HG03460 (cell line): ENCODE measurements around the gene PRUNE2.
A peak's percentile ranks its signal among the peaks of the same experiment; 100 is the strongest.

Source experiments
- ATAC-seq: cut with Tn5 transposase; IDR thresholded peaks from one replicate; pipeline ENCODE4 v1.9.1; 2021; ENCODE audit not compliant: unreplicated experiment

The PRUNE2 gene

GRCh38 chr9:76737154-76737902, 168.6 kb downstream of the PRUNE2 start:
- ATAC-seq, result no peak

GRCh38 chr9:76734716-76735115, 171.2 kb downstream of the PRUNE2 start:
- no peak for ATAC-seq

DNA sequence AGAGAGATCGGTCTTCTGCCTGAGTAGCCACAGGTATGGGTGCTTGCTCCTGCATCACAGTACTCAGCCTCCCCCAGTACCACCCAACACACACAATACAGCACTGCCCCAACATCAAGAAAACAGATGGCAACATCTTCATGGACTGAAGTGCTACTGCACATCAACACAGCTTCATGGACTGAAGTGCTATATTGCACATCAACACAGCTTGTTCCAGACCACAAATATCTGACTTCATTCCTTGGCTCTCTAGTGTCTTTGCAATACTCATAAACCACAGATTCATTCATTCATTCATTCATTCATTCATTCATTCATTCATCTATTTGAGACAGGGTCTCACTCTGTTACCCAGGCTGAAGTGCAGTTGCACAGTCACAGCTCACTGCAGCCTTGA, 172.8 kb downstream of the PRUNE2 start:
- no peak for ATAC-seq

GRCh38 chr9:76732341-76732958, 173.5 kb downstream of the PRUNE2 start:
- ATAC-seq, result no peak

- no peak for ATAC-seq
Observed at GRCh38 chr9:76730801-76731200, 175.1 kb downstream of the PRUNE2 start.

- no peak for ATAC-seq
Observed at GRCh38 chr9:76729980-76730737, 175.8 kb downstream of the PRUNE2 start.

- ATAC-seq, result no peak
Observed at GRCh38 chr9:76729116-76729515, 176.8 kb downstream of the PRUNE2 start.

DNA sequence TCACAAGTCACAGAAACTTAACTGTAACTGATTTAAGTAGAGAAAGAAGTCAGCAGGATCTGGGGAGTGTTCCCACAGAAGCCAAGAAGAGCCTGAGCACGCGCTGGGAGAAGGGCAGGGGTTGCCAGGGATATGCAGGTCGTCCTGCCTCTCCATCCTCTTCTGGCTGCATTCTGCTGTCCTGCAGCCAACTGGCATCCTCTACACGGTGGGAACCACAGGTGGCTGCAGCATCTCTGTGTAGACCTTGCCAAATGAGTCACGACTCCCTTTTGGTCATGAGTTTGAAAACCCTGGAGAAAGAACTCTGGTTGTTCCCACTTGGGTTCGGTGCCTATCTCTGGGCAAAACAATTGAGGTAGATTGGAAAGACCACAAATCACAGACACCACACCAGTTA, 180.0 kb downstream of the PRUNE2 start:
- ATAC-seq, result no peak

GRCh38 chr9:76725011-76725546, 180.8 kb downstream of the PRUNE2 start:
- ATAC-seq, result no peak

- ATAC-seq, result no peak
Observed at GRCh38 chr9:76720245-76720644, 185.7 kb downstream of the PRUNE2 start.

DNA sequence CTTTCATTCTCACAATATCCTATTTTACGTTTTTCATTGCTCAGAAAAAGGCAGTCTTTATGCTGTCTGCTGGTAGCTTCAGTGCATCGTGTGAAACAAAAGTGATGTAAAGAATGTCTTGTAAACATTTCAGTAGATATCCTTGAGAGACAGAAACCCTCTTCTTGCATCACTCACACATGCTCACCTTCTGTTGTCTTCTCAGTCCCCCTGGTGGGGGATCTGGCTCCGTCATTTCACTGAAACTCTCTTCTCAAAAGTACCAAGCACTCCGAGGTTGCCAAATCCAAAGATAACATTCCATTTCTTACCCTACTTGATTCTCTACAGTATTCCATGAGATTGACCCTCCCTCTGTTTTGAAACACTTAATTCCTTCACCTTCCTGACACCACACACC, 187.7 kb downstream of the PRUNE2 start:
- ATAC-seq, result no peak

- no peak for ATAC-seq
Observed at GRCh38 chr9:76717613-76718012, 188.3 kb downstream of the PRUNE2 start.

DNA sequence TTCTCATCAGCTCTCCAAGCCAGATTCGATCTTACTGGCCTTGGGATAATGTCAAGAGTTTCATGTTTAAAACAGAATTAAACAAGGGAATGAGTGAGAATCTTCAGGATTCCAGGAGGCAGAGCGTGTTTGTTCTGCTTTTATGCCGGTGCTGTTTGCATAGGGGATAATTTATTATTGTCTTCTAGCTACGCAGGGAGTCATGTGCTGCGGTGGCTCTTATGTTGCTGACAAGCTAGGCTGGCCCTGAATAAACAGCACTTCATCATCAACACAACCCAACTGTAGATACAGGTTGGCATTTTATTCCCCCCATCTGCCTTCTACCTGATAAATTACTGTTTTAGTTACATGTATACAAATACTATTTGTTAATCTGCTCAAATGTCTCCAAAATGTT, 188.7 kb downstream of the PRUNE2 start:
- no peak for ATAC-seq

DNA sequence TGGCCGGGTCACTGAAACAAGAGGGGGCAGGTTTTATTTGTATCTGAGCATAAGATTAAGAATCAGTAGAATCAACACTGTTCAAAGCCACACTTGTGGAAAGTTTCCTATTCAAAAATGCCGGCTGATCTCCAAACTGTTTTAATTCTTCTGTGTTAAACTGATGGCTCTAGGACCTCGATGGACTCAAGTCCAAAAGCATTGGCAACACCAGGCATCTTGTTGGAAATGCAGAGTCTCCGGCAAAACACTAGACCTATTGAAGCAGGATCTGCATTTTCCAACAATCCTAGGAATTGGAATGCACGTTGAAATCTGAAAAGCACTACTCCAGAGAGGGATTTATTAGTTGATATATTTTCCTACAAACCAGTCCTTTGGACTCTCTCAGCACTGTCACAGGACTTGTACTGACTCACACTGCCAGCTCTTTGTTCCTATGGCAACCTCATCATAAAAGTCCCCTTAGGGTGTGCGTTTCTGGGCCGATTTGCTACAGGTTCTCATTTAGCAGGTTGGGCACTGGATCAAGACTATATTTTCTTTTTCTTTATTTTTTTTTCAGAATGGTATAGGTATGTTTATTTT, 189.7 kb downstream of the PRUNE2 start:
- no peak for ATAC-seq

GRCh38 chr9:76713381-76713780, 192.5 kb downstream of the PRUNE2 start:
- no peak for ATAC-seq

GRCh38 chr9:76709020-76709419, 196.9 kb downstream of the PRUNE2 start:
- ATAC-seq, result no peak

GRCh38 chr9:76707510-76707909, 198.4 kb downstream of the PRUNE2 start:
- no peak for ATAC-seq

- peak; percentile 60 for ATAC-seq
Observed at GRCh38 chr9:76704593-76705204, 201.2 kb downstream of the PRUNE2 start.

- no peak for ATAC-seq
Observed at GRCh38 chr9:76703270-76703669, 202.6 kb downstream of the PRUNE2 start.

- no peak for ATAC-seq
Observed at GRCh38 chr9:76701441-76702039, 204.4 kb downstream of the PRUNE2 start.

DNA sequence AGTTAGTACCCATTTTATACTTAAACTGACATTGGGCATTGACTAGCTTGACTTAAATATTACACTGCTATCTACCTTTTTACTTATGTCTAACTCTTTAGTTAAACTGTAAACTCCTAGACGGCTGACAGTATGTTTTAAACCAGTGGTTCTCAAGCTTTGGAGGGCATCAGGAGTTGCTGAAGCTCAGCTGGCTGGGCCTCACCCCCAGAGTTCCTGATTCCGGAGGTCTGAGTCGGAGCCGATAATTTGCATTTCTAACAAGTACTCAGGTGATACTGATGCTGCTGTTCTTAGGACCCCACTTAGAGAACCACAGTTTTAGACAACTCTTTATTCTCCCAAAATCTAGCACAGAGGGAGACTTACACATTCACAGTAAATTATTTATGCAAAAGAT, 205.0 kb downstream of the PRUNE2 start:
- no peak for ATAC-seq
